SKM-1 (cell line): ENCODE measurements around the gene PTS.

Source experiments
- DNase-seq: peaks from one replicate; lab custom pipeline; 2025; ENCODE audit not compliant: unreplicated experiment; lab: John Stamatoyannopoulos, UW

Gene PTS

GRCh38 chr11:112221274-112221835 is 4.9 kb upstream of the PTS start:
- DNase-seq, result no peak

GRCh38 chr11:112222303-112222702 is 3.9 kb upstream of the PTS start:
- peak; percentile 8 for DNase-seq

GRCh38 chr11:112223121-112223520 is 3.1 kb upstream of the PTS start:
- DNase-seq, result no peak

GRCh38 chr11:112223754-112224532 is 2.3 kb upstream of the PTS start:
- DNase-seq, result no peak

- no peak for DNase-seq
Observed at GRCh38 chr11:112225753-112226061, 521 bp upstream of the PTS start.

GRCh38 chr11:112226831-112227401 is 688 bp downstream of the PTS start:
- no peak for DNase-seq

GRCh38 chr11:112227471-112227870 is 1.2 kb downstream of the PTS start:
- no peak for DNase-seq

- no peak for DNase-seq
Observed at GRCh38 chr11:112228706-112229105, 2.5 kb downstream of the PTS start.

- DNase-seq, result no peak
Observed at GRCh38 chr11:112229159-112229558, 2.9 kb downstream of the PTS start.

GRCh38 chr11:112229746-112230433 is 3.7 kb downstream of the PTS start:
- DNase-seq, result no peak

GRCh38 chr11:112231952-112232351 is 5.7 kb downstream of the PTS start:
- no peak for DNase-seq

- no peak for DNase-seq
Observed at GRCh38 chr11:112235750-112236390, 9.6 kb downstream of the PTS start.

GRCh38 chr11:112237451-112237850 is 11.2 kb downstream of the PTS start:
- no peak for DNase-seq

- DNase-seq, result no peak
Observed at GRCh38 chr11:112238041-112238440, 11.8 kb downstream of the PTS start.

GRCh38 chr11:112241486-112241885 is 15.3 kb downstream of the PTS start:
- no peak for DNase-seq

GRCh38 chr11:112247201-112247600 is 21.0 kb downstream of the PTS start:
- no peak for DNase-seq

GRCh38 chr11:112248201-112248600 is 22.0 kb downstream of the PTS start:
- DNase-seq, result no peak

- no peak for DNase-seq
Observed at GRCh38 chr11:112249871-112250610, 23.8 kb downstream of the PTS start.

- no peak for DNase-seq
Observed at GRCh38 chr11:112253605-112254242, 27.5 kb downstream of the PTS start.

GRCh38 chr11:112255067-112255720 is 29.0 kb downstream of the PTS start:
- DNase-seq, result no peak
